ENCODE results near the gene EEA1.

EEA1 gene

DNA sequence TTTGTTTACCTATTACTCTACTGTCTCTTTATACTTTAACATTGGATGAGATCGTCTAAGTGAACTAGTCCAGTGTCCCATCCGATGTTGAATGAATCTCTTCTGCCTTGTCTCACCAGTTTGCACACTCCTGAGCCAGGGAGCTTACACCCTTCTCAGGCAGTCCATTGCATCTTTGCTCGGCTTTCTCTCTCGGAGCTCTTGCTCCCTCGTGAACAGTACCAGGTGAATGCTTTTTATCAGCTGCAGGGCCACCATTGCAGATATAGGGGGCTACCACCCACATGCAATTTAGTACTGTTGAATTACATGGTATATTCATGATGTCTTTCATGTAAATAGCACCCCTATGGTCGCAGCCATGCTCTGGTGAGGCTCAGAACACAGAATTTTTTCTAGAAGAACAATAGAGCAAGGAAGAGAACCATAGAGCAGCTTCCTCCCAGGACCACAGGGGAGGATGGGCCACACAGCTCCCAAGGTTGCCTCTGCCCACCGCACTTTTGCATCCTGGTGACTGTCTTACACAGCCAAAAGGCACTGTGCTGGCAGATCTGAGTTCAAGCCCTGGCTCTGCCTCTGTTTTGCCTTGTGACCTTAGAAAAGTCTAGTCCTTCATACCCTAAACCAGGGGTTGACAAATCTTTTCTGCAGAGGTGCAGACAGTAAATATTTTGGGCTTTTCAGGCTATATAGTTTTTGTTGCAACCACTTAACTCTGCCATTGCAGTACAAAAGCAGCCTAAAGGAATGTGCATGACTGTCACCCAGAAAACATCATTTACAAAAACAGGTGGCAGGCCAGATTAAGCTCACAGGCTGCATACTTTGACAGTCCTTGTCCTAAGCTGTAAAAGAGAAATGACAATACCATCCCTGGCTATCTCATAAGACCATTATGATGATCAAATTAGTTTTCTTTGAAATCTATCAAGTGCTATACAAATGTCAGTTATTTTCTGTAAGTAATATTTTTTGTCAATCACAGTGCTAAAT is 190.9 kb downstream of the EEA1 start:
- CTCF ChIA-PET: interaction anchor here (1.3 kb wide), 1 partner anchor 32 kb away, joined by 3 read pairs; no protein-coding TSS in a partner anchor
- TF ChIP-seq, protein P1, sequence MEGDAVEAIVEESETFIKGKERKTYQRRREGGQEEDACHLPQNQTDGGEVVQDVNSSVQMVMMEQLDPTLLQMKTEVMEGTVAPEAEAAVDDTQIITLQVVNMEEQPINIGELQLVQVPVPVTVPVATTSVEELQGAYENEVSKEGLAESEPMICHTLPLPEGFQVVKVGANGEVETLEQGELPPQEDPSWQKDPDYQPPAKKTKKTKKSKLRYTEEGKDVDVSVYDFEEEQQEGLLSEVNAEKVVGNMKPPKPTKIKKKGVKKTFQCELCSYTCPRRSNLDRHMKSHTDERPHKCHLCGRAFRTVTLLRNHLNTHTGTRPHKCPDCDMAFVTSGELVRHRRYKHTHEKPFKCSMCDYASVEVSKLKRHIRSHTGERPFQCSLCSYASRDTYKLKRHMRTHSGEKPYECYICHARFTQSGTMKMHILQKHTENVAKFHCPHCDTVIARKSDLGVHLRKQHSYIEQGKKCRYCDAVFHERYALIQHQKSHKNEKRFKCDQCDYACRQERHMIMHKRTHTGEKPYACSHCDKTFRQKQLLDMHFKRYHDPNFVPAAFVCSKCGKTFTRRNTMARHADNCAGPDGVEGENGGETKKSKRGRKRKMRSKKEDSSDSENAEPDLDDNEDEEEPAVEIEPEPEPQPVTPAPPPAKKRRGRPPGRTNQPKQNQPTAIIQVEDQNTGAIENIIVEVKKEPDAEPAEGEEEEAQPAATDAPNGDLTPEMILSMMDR (IDR thresholded peaks at IDR 0.05; ENCODE audit: control extremely low read depth, extremely low read depth, low read depth, missing control alignments): no peak
- POLR2A ChIA-PET: no interaction called here

DNA sequence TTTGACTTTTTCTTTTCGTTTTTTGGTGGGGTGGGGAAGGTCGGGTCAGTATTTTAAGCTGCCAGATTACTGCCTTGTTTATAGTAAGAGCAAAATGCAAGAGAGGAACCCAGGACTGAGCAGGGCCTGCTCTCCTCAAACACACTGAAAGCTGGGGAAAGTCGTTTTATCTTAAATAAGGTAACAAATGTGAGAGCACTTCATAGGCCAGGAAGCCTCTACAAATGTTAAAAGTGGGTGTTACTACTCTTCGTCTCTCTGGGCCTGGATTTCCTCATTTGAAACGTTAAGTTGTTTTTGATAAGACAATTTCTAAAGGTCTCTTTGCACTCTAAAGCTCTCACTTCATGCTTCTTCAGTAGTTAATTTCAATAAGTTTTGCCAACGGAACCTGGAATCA is 192.5 kb downstream of the EEA1 start:
- TF ChIP-seq, protein P1 (IDR thresholded peaks at IDR 0.05; ENCODE audit: control extremely low read depth, extremely low read depth, low read depth, missing control alignments): no peak
- ChIA-PET POLR2A (interaction anchor here (0.5 kb wide), 1 partner anchor 15 kb away, joined by 9 read pairs; no protein-coding TSS in a partner anchor), CTCF (no interaction called here)
- no peak for DNase-seq (ENCODE audit: extremely low spot score)

More for the DNA sequence above, 190.9 kb downstream of the EEA1 start:
- no peak for DNase-seq (ENCODE audit: extremely low spot score)

DNA sequence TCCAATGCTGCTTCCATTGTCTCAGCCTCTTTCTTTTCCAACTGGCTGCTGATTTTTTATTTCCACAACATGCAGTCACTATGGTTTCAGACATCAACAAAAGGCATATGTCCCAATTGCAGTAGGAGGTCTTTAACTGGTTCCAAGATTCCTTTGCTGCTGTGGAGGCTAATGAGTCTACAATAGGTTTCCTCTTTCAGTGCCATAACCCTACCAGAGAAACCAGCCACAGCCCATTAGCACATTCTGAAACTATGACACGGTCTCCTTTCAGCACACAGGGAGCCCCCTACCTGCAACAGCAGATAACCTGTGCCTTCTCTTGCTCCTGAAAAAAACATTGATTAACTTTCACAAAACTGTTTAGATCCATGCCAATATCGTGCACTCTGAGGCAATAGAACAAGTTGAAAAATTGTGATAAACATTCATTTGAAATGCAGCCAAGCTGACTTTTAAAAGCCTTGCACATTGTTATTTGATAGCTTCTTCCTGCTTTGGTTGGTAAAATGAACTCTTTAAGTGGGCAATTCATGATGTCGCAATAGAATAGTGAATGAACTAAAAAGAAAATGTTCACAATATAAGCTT is 193.9 kb downstream of the EEA1 start:
- DNase-seq (ENCODE audit: extremely low spot score): no peak
- CTCF ChIA-PET: no interaction called here
- TF ChIP-seq, protein P1 (IDR thresholded peaks at IDR 0.05; ENCODE audit: control extremely low read depth, extremely low read depth, low read depth, missing control alignments): no peak
- POLR2A ChIA-PET: no interaction called here

DNA sequence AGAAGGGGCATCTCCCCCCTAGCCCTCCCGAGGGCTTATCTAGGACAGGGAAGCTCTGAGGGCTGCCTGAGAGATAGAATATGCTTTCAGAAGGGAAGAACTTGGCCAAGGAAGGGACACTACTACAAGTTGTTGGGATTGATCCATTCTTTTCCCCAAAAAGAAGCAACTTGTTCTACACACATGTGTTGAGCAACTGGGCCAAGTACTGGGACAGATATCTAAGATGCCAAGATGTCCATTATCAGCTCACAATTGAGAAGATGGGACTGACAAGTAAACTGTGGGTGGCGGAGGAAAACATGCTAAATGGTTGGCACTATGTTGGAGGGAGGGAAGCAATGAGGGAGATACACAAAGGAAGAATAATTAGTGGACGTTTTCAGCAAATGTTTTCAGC is 195.4 kb downstream of the EEA1 start:
- no peak for DNase-seq (ENCODE audit: extremely low spot score)
- ChIA-PET CTCF (interaction anchor here (1.4 kb wide), 1 partner anchor 10 kb away, joined by 4 read pairs; no protein-coding TSS in a partner anchor), POLR2A (no interaction called here)
- TF ChIP-seq, protein P1 (IDR thresholded peaks at IDR 0.05; ENCODE audit: control extremely low read depth, extremely low read depth, low read depth, missing control alignments): no peak

DNA sequence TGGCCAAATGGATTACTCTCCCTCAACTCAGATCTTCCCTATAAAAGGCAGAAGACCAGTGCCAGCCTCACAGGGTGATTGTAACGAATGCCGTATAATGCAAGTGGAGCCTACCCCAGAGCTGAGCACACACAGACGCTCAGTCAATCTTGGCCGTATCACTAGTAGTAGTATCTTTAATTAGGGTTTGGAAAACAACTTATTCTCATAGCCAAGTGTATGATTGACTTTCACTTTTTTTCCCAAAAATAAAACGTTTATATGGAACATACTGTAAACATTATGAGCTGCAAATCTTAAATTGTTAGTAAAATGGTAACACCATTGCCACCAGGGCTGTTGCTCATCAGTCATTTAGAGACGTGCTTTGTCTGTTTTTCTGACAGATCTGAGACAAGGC is 195.9 kb downstream of the EEA1 start:
- CTCF ChIA-PET: interaction anchor here (1.4 kb wide), 1 partner anchor 10 kb away, joined by 4 read pairs; no protein-coding TSS in a partner anchor
- TF ChIP-seq, protein P1 (IDR thresholded peaks at IDR 0.05; ENCODE audit: control extremely low read depth, extremely low read depth, low read depth, missing control alignments): no peak
- POLR2A ChIA-PET: no interaction called here
- no peak for DNase-seq (ENCODE audit: extremely low spot score)

DNA sequence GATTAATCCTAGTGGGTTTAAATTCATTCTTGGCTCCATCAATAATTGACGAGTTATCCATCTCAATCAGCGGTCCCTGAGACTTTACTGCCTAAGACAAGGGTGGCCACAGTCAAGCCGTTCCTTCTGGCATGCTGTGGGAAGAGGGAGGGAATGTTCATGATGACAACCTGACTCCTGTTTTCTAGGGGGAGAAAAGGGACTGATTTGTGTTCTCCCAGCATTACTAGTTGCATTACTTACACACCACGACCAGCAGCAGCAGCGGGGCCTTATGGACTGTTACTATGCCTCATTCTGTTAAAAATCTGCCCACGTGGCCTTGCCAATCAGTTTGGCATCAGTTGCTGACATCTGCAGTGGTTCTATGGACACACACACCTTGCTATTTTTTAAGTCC is 196.4 kb downstream of the EEA1 start:
- TF ChIP-seq, protein P1 (IDR thresholded peaks at IDR 0.05; ENCODE audit: control extremely low read depth, extremely low read depth, low read depth, missing control alignments): no peak
- ChIA-PET POLR2A (no interaction called here), CTCF (no interaction called here)
- DNase-seq (ENCODE audit: extremely low spot score): no peak

Data from GM10248 (cell line).